ENCODE measurements around the gene CYGB.
A peak's percentile ranks its signal among the peaks of the same experiment; 100 is the strongest.

Gene CYGB

DNA sequence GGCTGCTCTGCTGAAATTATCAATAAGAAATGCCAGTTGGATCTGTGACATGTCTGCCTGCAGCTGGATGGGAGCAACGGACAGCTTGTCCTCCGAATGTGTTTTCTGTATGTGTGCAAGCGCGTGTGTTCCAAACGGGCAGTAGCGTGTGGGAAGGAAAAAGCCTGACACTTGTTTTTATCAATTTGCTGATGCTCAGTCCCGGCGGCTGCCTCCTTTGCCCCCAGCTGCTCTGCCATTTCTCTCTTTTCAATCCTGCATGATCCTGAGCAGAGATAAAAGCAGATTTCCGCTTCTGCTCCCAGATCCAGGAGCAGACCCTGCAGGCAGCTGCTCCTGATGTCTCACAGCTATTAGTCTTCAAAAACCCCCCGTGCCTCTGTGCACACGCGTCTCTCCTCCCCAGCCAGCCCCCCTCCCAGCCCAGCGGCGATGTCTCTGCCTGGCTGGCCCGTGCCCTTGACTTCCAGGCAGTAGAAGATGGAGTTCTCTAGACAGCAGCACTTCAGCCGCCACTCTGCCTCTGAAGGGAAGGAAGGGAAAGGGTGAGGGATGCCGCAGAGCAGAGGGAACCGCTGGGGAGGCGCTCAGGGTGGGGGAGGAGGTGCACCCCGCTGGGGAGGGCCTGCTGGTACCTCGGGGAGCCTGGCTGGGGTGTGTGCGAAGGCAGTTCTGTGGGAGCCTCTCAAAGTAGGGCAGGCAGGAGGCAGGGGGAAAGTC is 6.5 kb upstream of the CYGB start:
- Histone ChIP-seq H3K27me3 (ENCODE audit: control insufficient read depth in 2 of 2, insufficient read depth in 2 of 2, low read length in 2 of 2) (peaks cover 8 to 38% of the 10 kb centered on the region in 2 donors), H3K4me1 (ENCODE audit: control insufficient read depth in 2 of 2, insufficient read depth in 2 of 2, low read length in 2 of 2) (peaks cover 14 to 24% of the 10 kb centered on the region in 2 donors), H3K9me3 (ENCODE audit: control insufficient read depth in 2 of 2, low read length in 2 of 2) (no peaks in the 10 kb centered on the region), H3K27ac (ENCODE audit: low read depth in 2 of 2, low read length in 2 of 2) (no peak overlapping the region), H3K4me3 (ENCODE audit: low read length in 2 of 2) (no peak overlapping the region), H3K36me3 (ENCODE audit: control insufficient read depth in 2 of 2, insufficient read depth in 2 of 2, low read length in 2 of 2) (no peaks in the 10 kb centered on the region), H3K9ac (ENCODE audit: low read depth in 1 of 2, low read length in 2 of 2) (no peak overlapping the region)

GRCh38 chr17:76543482-76543825 is 5.9 kb upstream of the CYGB start:
- H3K4me3 ChIP-seq (ENCODE audit: low read length in 2 of 2) = no peak overlapping the region
- no peak overlapping the region for H3K9ac ChIP-seq (ENCODE audit: low read depth in 1 of 2, low read length in 2 of 2)
- H3K27me3 ChIP-seq (ENCODE audit: control insufficient read depth in 2 of 2, insufficient read depth in 2 of 2, low read length in 2 of 2) = peaks cover 13 to 42% of the 10 kb centered on the region in 2 donors
- peaks cover 14 to 24% of the 10 kb centered on the region in 2 donors for H3K4me1 ChIP-seq (ENCODE audit: control insufficient read depth in 2 of 2, insufficient read depth in 2 of 2, low read length in 2 of 2)
- no peak overlapping the region for H3K27ac ChIP-seq (ENCODE audit: low read depth in 2 of 2, low read length in 2 of 2)
- H3K9me3 ChIP-seq (ENCODE audit: control insufficient read depth in 2 of 2, low read length in 2 of 2) = no peaks in the 10 kb centered on the region
- H3K36me3 ChIP-seq (ENCODE audit: control insufficient read depth in 2 of 2, insufficient read depth in 2 of 2, low read length in 2 of 2) = no peaks in the 10 kb centered on the region

- Histone ChIP-seq H3K27ac (ENCODE audit: low read depth in 2 of 2, low read length in 2 of 2) (no peak overlapping the region), H3K36me3 (ENCODE audit: control insufficient read depth in 2 of 2, insufficient read depth in 2 of 2, low read length in 2 of 2) (no peaks in the 10 kb centered on the region), H3K4me1 (ENCODE audit: control insufficient read depth in 2 of 2, insufficient read depth in 2 of 2, low read length in 2 of 2) (peaks cover 14 to 24% of the 10 kb centered on the region in 2 donors), H3K9ac (ENCODE audit: low read depth in 1 of 2, low read length in 2 of 2) (no peak overlapping the region), H3K4me3 (ENCODE audit: low read length in 2 of 2) (no peak overlapping the region), H3K27me3 (ENCODE audit: control insufficient read depth in 2 of 2, insufficient read depth in 2 of 2, low read length in 2 of 2) (peaks cover 16 to 44% of the 10 kb centered on the region in 2 donors), H3K9me3 (ENCODE audit: control insufficient read depth in 2 of 2, low read length in 2 of 2) (no peaks in the 10 kb centered on the region)
Measured at GRCh38 chr17:76542984-76543383, 5.5 kb upstream of the CYGB start.

GRCh38 chr17:76542566-76542971 is 5.1 kb upstream of the CYGB start:
- H3K27me3 ChIP-seq (ENCODE audit: control insufficient read depth in 2 of 2, insufficient read depth in 2 of 2, low read length in 2 of 2) = peaks cover 16 to 41% of the 10 kb centered on the region in 2 donors
- peaks cover 14 to 24% of the 10 kb centered on the region in 2 donors for H3K4me1 ChIP-seq (ENCODE audit: control insufficient read depth in 2 of 2, insufficient read depth in 2 of 2, low read length in 2 of 2)
- H3K4me3 ChIP-seq (ENCODE audit: low read length in 2 of 2) = no peak overlapping the region
- H3K9me3 ChIP-seq (ENCODE audit: control insufficient read depth in 2 of 2, low read length in 2 of 2) = no peaks in the 10 kb centered on the region
- H3K36me3 ChIP-seq (ENCODE audit: control insufficient read depth in 2 of 2, insufficient read depth in 2 of 2, low read length in 2 of 2) = no peaks in the 10 kb centered on the region
- H3K27ac ChIP-seq (ENCODE audit: low read depth in 2 of 2, low read length in 2 of 2) = no peak overlapping the region
- no peak overlapping the region for H3K9ac ChIP-seq (ENCODE audit: low read depth in 1 of 2, low read length in 2 of 2)

GRCh38 chr17:76541739-76542454 is 4.4 kb upstream of the CYGB start:
- no peaks in the 10 kb centered on the region for H3K36me3 ChIP-seq (ENCODE audit: control insufficient read depth in 2 of 2, insufficient read depth in 2 of 2, low read length in 2 of 2)
- no peak overlapping the region for H3K9ac ChIP-seq (ENCODE audit: low read depth in 1 of 2, low read length in 2 of 2)
- peak overlapping the region in 1 of 2 donors; percentile 25 for H3K27ac ChIP-seq (ENCODE audit: low read depth in 2 of 2, low read length in 2 of 2)
- H3K9me3 ChIP-seq (ENCODE audit: control insufficient read depth in 2 of 2, low read length in 2 of 2) = no peaks in the 10 kb centered on the region
- peaks cover 16 to 40% of the 10 kb centered on the region in 2 donors for H3K27me3 ChIP-seq (ENCODE audit: control insufficient read depth in 2 of 2, insufficient read depth in 2 of 2, low read length in 2 of 2)
- H3K4me3 ChIP-seq (ENCODE audit: low read length in 2 of 2) = no peak overlapping the region
- peaks cover 15 to 20% of the 10 kb centered on the region in 2 donors for H3K4me1 ChIP-seq (ENCODE audit: control insufficient read depth in 2 of 2, insufficient read depth in 2 of 2, low read length in 2 of 2)

DNA sequence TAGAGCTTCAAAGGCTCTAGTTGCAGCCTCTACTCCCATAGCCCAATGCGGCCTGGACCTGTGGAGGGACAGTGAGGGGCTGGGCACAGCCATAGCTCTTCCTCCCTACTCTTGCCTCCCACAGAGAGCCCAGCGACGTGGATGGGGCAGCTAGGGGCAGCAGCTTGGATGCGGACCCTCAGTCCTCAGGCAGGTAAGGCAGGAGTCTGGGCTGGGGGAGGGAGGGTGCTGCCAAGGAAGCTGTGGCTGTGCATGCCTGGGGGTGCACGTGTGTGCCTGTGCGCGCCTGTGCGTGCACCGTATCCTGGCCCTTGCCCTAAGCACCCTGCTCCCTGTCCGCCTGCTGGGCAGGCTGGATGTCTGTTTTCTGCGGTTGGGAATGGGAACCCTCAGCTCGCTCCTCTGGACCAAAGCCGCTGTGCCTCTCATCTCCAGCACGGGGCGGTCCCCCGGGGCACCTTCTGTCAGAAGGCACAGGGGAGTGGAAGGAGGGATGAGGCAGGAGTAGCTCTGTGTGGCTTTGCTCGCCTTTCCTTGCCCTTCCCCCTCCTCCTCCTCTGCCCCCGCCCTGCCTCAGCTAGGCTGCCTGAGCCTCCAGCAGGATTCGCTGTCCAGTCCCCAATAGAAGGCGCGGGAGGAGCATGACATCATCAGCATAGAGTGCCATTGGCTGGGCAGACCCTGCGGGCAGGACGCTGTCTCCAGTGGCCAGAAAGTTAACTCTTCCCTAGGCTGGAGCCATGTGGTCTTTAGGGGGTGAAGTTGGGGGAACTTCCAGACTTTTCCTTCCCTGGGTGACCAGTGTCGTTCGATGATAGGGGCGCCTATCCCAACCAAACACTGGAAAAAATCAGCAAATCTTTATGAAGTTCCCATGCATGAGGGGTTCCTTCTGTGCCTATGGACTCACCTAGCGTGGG is 3.1 kb upstream of the CYGB start:
- Histone ChIP-seq H3K36me3 (ENCODE audit: control insufficient read depth in 2 of 2, insufficient read depth in 2 of 2, low read length in 2 of 2) (no peaks in the 10 kb centered on the region), H3K4me1 (ENCODE audit: control insufficient read depth in 2 of 2, insufficient read depth in 2 of 2, low read length in 2 of 2) (peaks cover 9 to 13% of the 10 kb centered on the region in 2 donors), H3K9me3 (ENCODE audit: control insufficient read depth in 2 of 2, low read length in 2 of 2) (no peaks in the 10 kb centered on the region), H3K27me3 (ENCODE audit: control insufficient read depth in 2 of 2, insufficient read depth in 2 of 2, low read length in 2 of 2) (peaks cover 23 to 37% of the 10 kb centered on the region in 2 donors), H3K9ac (ENCODE audit: low read depth in 1 of 2, low read length in 2 of 2) (peak overlapping the region; percentile 63 to 66), H3K27ac (ENCODE audit: low read depth in 2 of 2, low read length in 2 of 2) (peak overlapping the region in 1 of 2 donors; percentile 63), H3K4me3 (ENCODE audit: low read length in 2 of 2) (peak overlapping the region; percentile 55 to 74)

DNA sequence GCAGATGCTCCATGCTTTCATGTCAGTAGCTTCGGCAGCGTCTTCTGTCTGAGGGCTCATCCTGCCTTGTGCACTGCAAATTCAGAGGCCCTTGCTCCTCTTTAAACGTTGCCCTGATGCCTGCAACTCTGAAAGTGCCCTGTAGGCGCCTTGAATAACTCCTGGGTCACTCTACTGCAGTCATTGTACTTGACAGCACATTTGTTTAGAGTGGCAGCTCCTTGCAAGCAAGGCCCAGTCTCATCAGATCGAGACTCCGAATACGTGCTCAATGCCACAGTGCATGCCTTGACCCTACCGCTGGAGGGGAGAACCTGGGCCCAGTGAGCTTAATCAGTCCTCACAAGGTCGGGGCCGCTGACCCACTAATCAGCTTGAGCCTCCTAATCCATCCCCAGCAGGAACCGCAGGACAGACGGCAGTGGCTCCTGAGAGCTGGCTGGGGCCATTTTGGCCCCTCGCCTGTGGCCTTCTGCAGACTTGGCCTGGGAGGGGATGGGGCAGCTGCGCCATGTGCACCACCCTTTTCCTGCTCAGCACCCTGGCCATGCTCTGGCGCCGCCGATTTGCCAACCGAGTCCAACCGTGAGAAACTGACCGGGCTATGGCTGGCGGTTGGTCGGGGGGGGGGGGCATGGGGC is 2.2 kb upstream of the CYGB start, which contains the start of gene PRCD:
Gene PRCD, plus strand, starts transcription at position 414 of the 641 bp plus-strand sequence. Its CDS starts 98 bp downstream, at position 512.
- Histone ChIP-seq H3K27me3 (ENCODE audit: control insufficient read depth in 2 of 2, insufficient read depth in 2 of 2, low read length in 2 of 2) (peaks cover 23 to 31% of the 10 kb centered on the region in 2 donors), H3K27ac (ENCODE audit: low read depth in 2 of 2, low read length in 2 of 2) (peak within 1 kb of the TSS in 1 of 2 donors; percentile 63), H3K36me3 (ENCODE audit: control insufficient read depth in 2 of 2, insufficient read depth in 2 of 2, low read length in 2 of 2) (no peaks in the 10 kb centered on the region), H3K9me3 (ENCODE audit: control insufficient read depth in 2 of 2, low read length in 2 of 2) (no peaks in the 10 kb centered on the region), H3K9ac (ENCODE audit: low read depth in 1 of 2, low read length in 2 of 2) (peak within 1 kb of the TSS; percentile 63 to 66), H3K4me1 (ENCODE audit: control insufficient read depth in 2 of 2, insufficient read depth in 2 of 2, low read length in 2 of 2) (peaks cover 12 to 13% of the 10 kb centered on the region in 2 donors), H3K4me3 (ENCODE audit: low read length in 2 of 2) (peak within 1 kb of the TSS; percentile 55 to 74)

DNA sequence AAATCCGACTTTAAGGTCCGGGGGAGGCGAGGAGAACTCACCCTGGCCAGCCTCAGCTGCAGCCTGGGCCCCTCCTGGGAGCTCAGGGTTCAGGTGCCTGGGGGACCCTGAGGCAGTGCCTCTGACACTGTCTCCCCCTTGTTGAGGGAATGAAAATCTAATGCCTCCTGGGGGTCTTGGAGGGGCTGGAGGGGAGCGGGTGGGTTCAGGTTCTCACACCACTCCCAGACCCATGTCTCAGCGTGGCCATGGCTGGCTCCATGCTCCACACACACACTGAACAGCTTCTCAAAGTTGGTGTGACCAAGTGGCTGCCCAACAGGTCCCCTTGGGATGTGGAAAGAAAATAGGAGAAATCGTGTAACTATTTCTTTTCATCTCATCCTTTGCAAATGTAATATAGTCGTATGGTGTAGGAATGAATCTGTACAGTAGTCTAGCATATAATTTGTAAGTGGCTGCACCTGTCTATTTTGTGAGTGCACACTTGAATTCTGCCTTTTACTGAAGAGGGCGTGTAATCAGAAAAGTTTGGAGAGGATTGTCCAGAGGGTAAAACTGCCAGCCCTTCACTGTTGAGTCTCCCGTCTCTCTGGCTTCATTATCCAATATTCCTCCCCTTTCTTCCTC is 1.5 kb upstream of the CYGB start:
- H3K9ac ChIP-seq (ENCODE audit: low read depth in 1 of 2, low read length in 2 of 2) = no peak overlapping the region
- no peaks in the 10 kb centered on the region for H3K9me3 ChIP-seq (ENCODE audit: control insufficient read depth in 2 of 2, low read length in 2 of 2)
- H3K4me3 ChIP-seq (ENCODE audit: low read length in 2 of 2) = no peak overlapping the region
- H3K36me3 ChIP-seq (ENCODE audit: control insufficient read depth in 2 of 2, insufficient read depth in 2 of 2, low read length in 2 of 2) = no peaks in the 10 kb centered on the region
- H3K4me1 ChIP-seq (ENCODE audit: control insufficient read depth in 2 of 2, insufficient read depth in 2 of 2, low read length in 2 of 2) = peaks cover 9% of the 10 kb centered on the region in 2 donors
- H3K27me3 ChIP-seq (ENCODE audit: control insufficient read depth in 2 of 2, insufficient read depth in 2 of 2, low read length in 2 of 2) = peaks cover 23 to 25% of the 10 kb centered on the region in 2 donors
- peak overlapping the region in 1 of 2 donors; percentile 48 for H3K27ac ChIP-seq (ENCODE audit: low read depth in 2 of 2, low read length in 2 of 2)

DNA sequence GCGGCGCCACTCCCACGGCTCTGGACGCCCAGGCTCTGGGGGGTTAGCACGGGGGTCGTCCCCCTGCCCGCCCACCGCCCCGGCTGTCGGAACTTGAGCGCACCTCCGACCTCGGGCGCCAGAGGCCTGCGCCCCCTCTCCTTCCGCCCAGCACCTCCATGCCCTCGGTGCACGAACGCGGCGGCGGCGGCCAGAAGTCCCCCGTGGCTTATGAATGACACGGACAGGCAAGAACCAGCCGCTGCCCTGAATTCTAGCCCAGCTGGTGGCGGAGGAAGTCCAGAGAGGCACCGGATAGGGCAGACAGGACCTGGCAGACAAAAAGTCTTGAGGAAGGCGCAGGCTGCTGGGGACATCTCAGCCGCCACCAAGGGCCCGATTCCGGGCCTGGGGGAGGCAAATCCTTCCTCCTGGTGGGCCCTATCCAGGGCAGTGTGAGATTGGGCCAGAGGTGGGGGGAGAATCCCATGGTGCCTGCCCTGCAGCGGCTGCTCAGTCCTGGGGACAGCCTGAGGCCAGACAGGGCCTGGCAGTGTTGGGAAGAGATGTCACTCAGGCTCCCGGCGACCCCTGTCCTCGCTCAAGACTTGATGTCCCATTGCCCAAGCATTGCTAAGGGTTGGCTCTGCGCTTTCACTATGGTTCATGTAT is 897 bp upstream of the CYGB start:
- Histone ChIP-seq H3K4me1 (ENCODE audit: control insufficient read depth in 2 of 2, insufficient read depth in 2 of 2, low read length in 2 of 2) (peaks cover 9 to 10% of the 10 kb centered on the region in 2 donors), H3K9me3 (ENCODE audit: control insufficient read depth in 2 of 2, low read length in 2 of 2) (no peaks in the 10 kb centered on the region), H3K27ac (ENCODE audit: low read depth in 2 of 2, low read length in 2 of 2) (peak overlapping the region; percentile 48 to 49), H3K4me3 (ENCODE audit: low read length in 2 of 2) (peak overlapping the region in 1 of 2 donors; percentile 13), H3K9ac (ENCODE audit: low read depth in 1 of 2, low read length in 2 of 2) (no peak overlapping the region), H3K27me3 (ENCODE audit: control insufficient read depth in 2 of 2, insufficient read depth in 2 of 2, low read length in 2 of 2) (peaks cover 20 to 21% of the 10 kb centered on the region in 2 donors), H3K36me3 (ENCODE audit: control insufficient read depth in 2 of 2, insufficient read depth in 2 of 2, low read length in 2 of 2) (no peaks in the 10 kb centered on the region)
